K562 (cell line): ENCODE results near the gene MAST4. TPM values are rescaled to one million over a fixed set of nuclear protein-coding genes. Genes with fewer than 3 reads are reported as not detected.
"Not testable (repeated sequence)": the region's sequence is repeated elsewhere in the genome, so short reads cannot be mapped to it uniquely, and the experiment has no call there.

Experiments
- ATAC-seq: fragments of 200-7000 bp; cut with Tn5 transposase; 3 replicates; pipeline ENCODE4 v1.9.1; 2020; ENCODE audit warnings: moderate library complexity
- BruUV-seq: library from RNA; stranded (reverse); fragments of 400-500 nt; replicated peaks from 2 replicates; lab custom pipeline; 2021; lab: Mats Ljungman, UMichigan
- CTCF ChIA-PET: fragments of 300-600 bp; formaldehyde crosslinking; extraction: SDS; loops from one replicate; lab custom pipeline; 2021; ENCODE audit warnings: low intra/inter-chr PET ratio; lab: Yijun Ruan, JAX
- POLR2A ChIA-PET: fragments of 300-600, 350-650 bp; sonication (Branson Sonifier 250); formaldehyde crosslinking; extraction: SDS; loops from one replicate; lab custom pipeline; 2021; ENCODE audit warnings: antibody characterized with exemption, inconsistent platforms; lab: Yijun Ruan, JAX
- DNase-seq, 4 experiments: peaks; one replicate each; pipeline versions ENCODE4 v3.0.0 to v3.0.0-alpha.2; 2011 to 2018; ENCODE audit warnings: low spot score in 3 of 4, mixed read lengths in 3 of 4; ENCODE audit errors: extremely low read depth in 1 of 4
- FAIRE-seq: peaks from 2 replicates; lab custom pipeline; 2011; peaks lifted over from hg19 to GRCh38; lab: Jason Lieb, UNC
- H2AFZ ChIP-seq: 2 replicates; pipeline ENCODE4 v1.6.0; 2011; ENCODE audit warnings: low read depth, low read length, control low read depth, inconsistent platforms
- H3K27ac ChIP-seq: fragments of 200-600 bp; 3 replicates; pipeline ENCODE4 v1.8.0; 2011; ENCODE audit warnings: low read depth, mild to moderate bottlenecking, control low read depth, inconsistent platforms, low read length, moderate library complexity, mixed read lengths; ENCODE audit errors: extremely low read depth
- H3K27me3 ChIP-seq, 2 experiments: fragments of 300-600 bp in 1 of 2; 2 replicates in 1 of 2; 3 replicates in 1 of 2; pipeline versions ENCODE4 v1.6.0 to v1.8.0; 2011; ENCODE audit warnings: inconsistent platforms in 2 of 2, low read length in 2 of 2, mild to moderate bottlenecking in 1 of 2, mixed read lengths in 1 of 2, moderate library complexity in 1 of 2; ENCODE audit not compliant: control insufficient read depth in 2 of 2, insufficient read depth in 2 of 2
- H3K36me3 ChIP-seq: fragments of 300-600 bp; 3 replicates; pipeline ENCODE4 v1.8.0; 2011; ENCODE audit warnings: mild to moderate bottlenecking, low read length, inconsistent platforms; ENCODE audit not compliant: control insufficient read depth, insufficient read depth
- H3K4me1 ChIP-seq, 2 experiments: fragments of 200-600 bp in 1 of 2; replicated peaks in 1 of 2; 2 replicates in 1 of 2; 3 replicates in 1 of 2; pipeline versions ENCODE4 v1.5.1 to v1.8.0; 2011; ENCODE audit warnings: inconsistent platforms in 2 of 2, low read length in 2 of 2, mild to moderate bottlenecking in 1 of 2, mixed read lengths in 1 of 2, moderate library complexity in 1 of 2; ENCODE audit not compliant: control insufficient read depth in 2 of 2, insufficient read depth in 2 of 2
- H3K4me2 ChIP-seq: 2 replicates; pipeline ENCODE4 v1.6.1; 2011; ENCODE audit warnings: low read length, control low read depth, inconsistent platforms, mixed read lengths; ENCODE audit not compliant: insufficient read depth
- H3K4me3 ChIP-seq: fragments of 200-600 bp; sonication (generic), shearing (Covaris generic); 2 replicates; pipeline ENCODE4 v1.5.1; 2016; ENCODE audit warnings: control low read depth, inconsistent platforms
- H3K79me2 ChIP-seq: fragments of 200-600 bp; 3 replicates; pipeline ENCODE4 v1.8.0; 2011; ENCODE audit warnings: low read length, inconsistent platforms; ENCODE audit not compliant: control insufficient read depth, insufficient read depth
- H3K9ac ChIP-seq, 2 experiments: 2 replicates each; pipeline versions ENCODE4 v1.6.0 to v1.6.1; 2011; ENCODE audit warnings: low read depth in 2 of 2, low read length in 2 of 2, control low read depth in 1 of 2, inconsistent platforms in 1 of 2, mild to moderate bottlenecking in 1 of 2, mixed read lengths in 1 of 2; ENCODE audit not compliant: insufficient read depth in 1 of 2
- H3K9me1 ChIP-seq: one replicate; pipeline ENCODE4 v1.6.0; 2011; ENCODE audit warnings: inconsistent platforms, mild to moderate bottlenecking, low read length, moderate library complexity; ENCODE audit not compliant: control insufficient read depth, insufficient read depth
- H3K9me3 ChIP-seq: replicated peaks from 2 replicates; pipeline ENCODE4 v1.5.1; 2011; ENCODE audit warnings: low read depth, low read length, inconsistent platforms; ENCODE audit not compliant: control insufficient read depth, insufficient read depth
- H4K20me1 ChIP-seq: replicated peaks from 2 replicates; pipeline ENCODE4 v1.6.1; 2011; ENCODE audit warnings: low read length, inconsistent platforms, mixed read lengths; ENCODE audit not compliant: control insufficient read depth, insufficient read depth
- FOXK2 ChIP-seq, 2 experiments: fragments of 450-650 bp; IDR thresholded peaks in 1 of 2; conservative IDR thresholded peaks in 1 of 2; 2 replicates each; pipeline ENCODE4 v1.6.1; 2016; ENCODE audit warnings: low read depth in 2 of 2, mild to moderate bottlenecking in 1 of 2
- MAFK ChIP-seq: IDR thresholded peaks from 2 replicates; pipeline ENCODE4 v1.6.1; 2011; ENCODE audit warnings: low read length, improper control_type of control experiment
- PRMT5 ChIP-seq: sonication (generic); formaldehyde crosslinking; IDR thresholded peaks from 2 replicates; pipeline ENCODE4 v1.5.0; 2020; ENCODE audit warnings: missing genetic modification reagents
- RBM14 ChIP-seq: fragments of 200-400 bp; formaldehyde crosslinking; IDR thresholded peaks from 2 replicates; pipeline ENCODE4 v1.6.1; 2018; ENCODE audit warnings: low read depth, mild to moderate bottlenecking, low read length, moderate library complexity, borderline replicate concordance; ENCODE audit not compliant: insufficient read depth
- SRSF9 ChIP-seq: fragments of 200-400 bp; formaldehyde crosslinking; IDR thresholded peaks from 2 replicates; pipeline ENCODE4 v1.6.1; 2017; ENCODE audit warnings: low read depth, low read length, borderline replicate concordance
- TAF1 ChIP-seq: IDR thresholded peaks from 2 replicates; pipeline ENCODE4 v1.6.1; 2011; ENCODE audit warnings: mild to moderate bottlenecking, low read length, moderate library complexity; ENCODE audit not compliant: insufficient read depth, control insufficient read depth, severe bottlenecking; ENCODE audit errors: extremely low read depth
- WGBS: fragments of 100-300 bp; shearing (Covaris generic); methylation state at CpG from one replicate; pipeline ENCODE4 v1.1.6; 2016; ENCODE audit warnings: low coverage, mixed read lengths; ENCODE audit not compliant: insufficient coverage; ENCODE audit errors: missing lambda C conversion rate; 5-methylcytosine and 5-hydroxymethylcytosine counted together
- in situ Hi-C: fragments of 300-500 bp; cut with MboI; formaldehyde crosslinking; loops from 4 replicates; pipeline ENCODE4 v1.15.0; 2018; ENCODE audit warnings: inconsistent platforms, mixed read lengths
- intact Hi-C: fragments of 100-400 bp; cut with micrococcal nuclease; formaldehyde crosslinking; loops from 2 replicates; pipeline ENCODE4 v1.14.2; 2022
- polyA plus RNA-seq, 8 experiments: library from polyadenylated mRNA; depleted of rRNA in 4 of 8; stranded (reverse) in 5 of 8; unstranded in 3 of 8; fragments of >200 nt; fragmentation: Nextera tagmentation in 2 of 8; fragmentation: Illumina TruSeq in 1 of 8; extraction: Ambion mirVana in 2 of 8; extraction: Trizol in 1 of 8; gene quantifications; 2 replicates each; pipeline versions ENCODE4 v1.2.1 to v1.2.3, GENCODE V29; 2011 to 2014; ENCODE audit warnings: inconsistent platforms in 1 of 8, missing spikeins in 1 of 8
- total RNA-seq, 7 experiments: library from RNA; depleted of rRNA in 6 of 7; stranded (reverse); fragments of >200 nt in 6 of 7; fragmentation: Illumina TruSeq in 2 of 7; extraction: Trizol in 2 of 7; gene quantifications; 2 replicates each; pipeline versions ENCODE4 v1.2.1 to v1.2.3, GENCODE V29; 2011 to 2021; ENCODE audit warnings: low replicate concordance in 1 of 7

MAST4 gene
- total and polyA plus RNA-seq, 9 of the 15 experiments (the other 6 are each of a cell fraction or from before 2014, with no cell fraction given) = 0.88 to 10.1 (median 5.2) TPM

GRCh38 chr5:66694036-66694435 is 97.8 kb downstream of the MAST4 start:
- H4K20me1 ChIP-seq = no peaks in the 10 kb centered on the region
- CTCF ChIA-PET = no interaction called here
- H3K27ac ChIP-seq = no peak overlapping the region
- in situ Hi-C loops (no loop called here), intact Hi-C loops (no loop called here)
- H3K9me3 ChIP-seq = no peaks in the 10 kb centered on the region
- no peaks in the 10 kb centered on the region for H3K9me1 ChIP-seq
- H3K36me3 ChIP-seq = no peaks in the 10 kb centered on the region
- H3K79me2 ChIP-seq = no peaks in the 10 kb centered on the region
- no peak for DNase-seq
- POLR2A ChIA-PET = no interaction called here
- no peak overlapping the region for H3K9ac ChIP-seq
- no peak overlapping the region for H3K4me3 ChIP-seq
- no peak for TF ChIP-seq RBM14
- no peak for TF ChIP-seq TAF1
- TF ChIP-seq PRMT5 = no peak
- no peak for TF ChIP-seq FOXK2 (conservative IDR thresholded peaks at IDR 0.05 in 1 of 2, IDR thresholded peaks at IDR 0.05 in 1 of 2; ENCODE audit: low read depth in 2 of 2)
- TF ChIP-seq SRSF9 = no peak
- TF ChIP-seq MAFK = no peak
- no TSS peak for BruUV-seq
- no peak for FAIRE-seq
- no peak for ATAC-seq
- H3K4me1 ChIP-seq = no peaks in the 10 kb centered on the region
- no peak overlapping the region for H3K4me2 ChIP-seq
- WGBS = 0% methylated on average over 3 of the region's 3 CpGs
- H3K27me3 ChIP-seq = no peaks in the 10 kb centered on the region
- no peak overlapping the region for H2AFZ ChIP-seq

- H3K27me3 ChIP-seq, intact Hi-C loops, H3K36me3 ChIP-seq, H4K20me1 ChIP-seq, H3K4me2 ChIP-seq, CTCF ChIA-PET, ATAC-seq, BruUV-seq, H3K27ac ChIP-seq, POLR2A ChIA-PET, H3K4me1 ChIP-seq, in situ Hi-C loops, H3K9me3 ChIP-seq, H2AFZ ChIP-seq, H3K79me2 ChIP-seq, H3K4me3 ChIP-seq, DNase-seq, H3K9ac ChIP-seq, H3K9me1 ChIP-seq, FAIRE-seq: not testable (repeated sequence)
- 0% methylated on average over 2 of the region's 2 CpGs for whole genome bisulfite sequencing
Observed at GRCh38 chr5:66695840-66696239, 99.6 kb downstream of the MAST4 start.
